NCI-H1105 treated with DMSO at 0.1 percent for 48 hours (cell line): ENCODE data around the gene OR7D2.
"Not testable (repeated sequence)": the region's sequence is repeated elsewhere in the genome, so short reads cannot be mapped to it uniquely, and the experiment has no call there.

Source experiments
- DNase-seq: peaks from one replicate; lab custom pipeline; 2025; lab: John Stamatoyannopoulos, UW

OR7D2 gene

DNA sequence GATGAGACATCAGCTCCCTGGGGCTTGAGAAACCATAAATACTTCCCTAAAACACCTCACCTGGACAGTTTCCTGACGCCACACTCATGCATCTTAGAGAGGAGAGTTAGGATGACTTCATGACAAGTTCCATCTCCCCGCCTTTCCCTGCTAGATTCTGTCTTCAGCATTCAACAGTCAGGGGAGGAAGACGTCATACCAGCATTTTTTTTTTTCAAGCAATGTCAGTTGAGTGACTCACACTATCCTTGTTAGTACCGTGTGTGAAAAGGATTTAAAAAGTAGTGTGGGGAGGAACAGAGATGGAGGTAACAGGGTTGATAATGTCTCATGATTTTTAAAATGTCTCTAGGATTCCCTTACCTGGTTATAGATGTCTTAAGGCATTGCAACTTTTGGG lies at the start of gene OR7D2:
Gene OR7D2 (plus strand): TSS at position 79 of the 400 bp plus-strand sequence. CDS start 6,803 bp downstream, outside the sequence.
- no peak for DNase-seq

- DNase-seq, result no peak
These were observed 47.8 kb upstream of the OR7D2 start for GRCh38 chr19:9130965-9131364.

DNA sequence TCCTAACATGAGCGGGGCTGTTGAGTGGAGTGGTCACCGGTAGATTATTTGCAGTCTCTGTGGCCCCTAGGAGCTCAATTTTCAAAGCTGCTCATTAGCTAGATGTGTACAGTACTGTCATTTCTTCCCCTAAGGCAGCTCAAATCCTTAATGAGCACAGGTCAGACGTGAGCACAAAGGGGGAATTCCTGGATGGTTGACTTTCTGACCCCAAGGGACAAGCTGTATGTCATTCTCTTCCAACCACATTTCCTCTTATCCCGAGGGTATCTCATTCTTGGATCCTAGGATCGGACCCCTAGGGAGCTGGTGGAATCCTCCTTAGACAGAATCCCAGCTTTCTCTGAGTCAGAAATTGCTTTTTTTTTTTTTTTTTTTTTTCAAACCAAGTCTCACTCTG lies 46.4 kb upstream of the OR7D2 start:
- no peak for DNase-seq

- peak; percentile 32 for DNase-seq
These were observed 39.1 kb upstream of the OR7D2 start for GRCh38 chr19:9139609-9140158.

- peak; percentile 91 for DNase-seq
These were observed 38.5 kb upstream of the OR7D2 start, which contains the start of gene ZNF317 for GRCh38 chr19:9140159-9140874. Gene ZNF317 (plus strand): TSS chr19:9140397. CDS start chr19:9156017, 15,620 bp downstream.

- DNase-seq, result no peak
These were observed 33.9 kb upstream of the OR7D2 start for GRCh38 chr19:9144920-9145319.

DNA sequence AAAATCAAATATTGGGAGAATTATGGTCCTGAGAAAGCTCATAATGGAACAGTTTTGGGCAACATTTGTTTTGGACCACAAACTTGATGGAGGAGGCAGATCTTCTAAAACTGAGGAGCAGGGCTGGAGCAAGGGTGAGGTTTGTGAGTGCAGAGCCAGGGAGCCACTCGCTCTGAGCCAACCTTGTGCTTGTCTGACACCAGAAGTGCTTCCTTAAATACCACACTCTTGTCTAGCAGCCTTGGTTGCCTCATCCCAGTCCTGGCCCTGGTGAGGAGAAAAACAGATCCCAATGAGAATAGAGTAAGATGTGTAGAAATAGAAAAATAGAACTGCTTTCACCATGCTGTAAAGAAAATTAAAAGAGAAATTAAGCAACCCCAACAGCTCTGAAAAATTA lies 31.9 kb upstream of the OR7D2 start:
- DNase-seq, result no peak

DNA sequence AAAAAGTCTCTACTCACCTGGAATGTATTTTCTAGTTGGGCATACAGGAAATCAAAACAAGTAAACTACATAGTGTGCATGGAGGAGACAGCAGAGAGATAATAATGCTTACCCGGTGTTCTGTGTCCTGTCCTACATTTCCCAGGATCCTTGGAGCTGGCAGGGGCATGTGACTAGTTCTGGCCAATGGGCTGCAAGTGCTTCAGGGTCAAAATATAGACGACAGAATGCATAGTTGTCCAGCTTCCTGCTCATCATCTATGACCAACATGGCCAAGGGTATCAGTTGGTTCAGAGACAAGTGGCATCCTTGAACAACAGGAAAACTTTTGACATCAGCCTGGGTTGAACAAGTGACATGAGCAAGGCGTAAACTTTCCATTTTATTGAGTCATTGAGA lies 30.1 kb upstream of the OR7D2 start:
- DNase-seq, result no peak

DNA sequence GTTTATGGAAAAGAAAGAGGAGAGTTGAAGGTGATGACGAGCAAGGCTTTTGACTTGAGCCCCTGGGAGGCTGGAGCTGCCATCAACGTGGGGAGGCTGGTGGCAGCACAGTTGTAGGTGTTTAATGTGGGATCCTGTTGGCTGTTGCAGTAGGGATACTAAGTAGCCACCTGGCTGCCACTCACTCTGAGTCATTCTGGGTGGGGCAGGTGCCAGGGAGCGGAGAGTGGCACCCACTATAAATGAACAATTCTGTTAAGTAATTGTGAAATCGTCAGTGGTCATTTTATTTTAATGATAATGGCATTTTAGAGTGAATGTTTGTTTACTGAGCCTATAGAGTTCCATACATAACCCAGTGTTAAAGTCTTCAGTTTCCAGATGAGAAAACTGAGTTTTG lies 28.8 kb upstream of the OR7D2 start:
- no peak for DNase-seq

DNA sequence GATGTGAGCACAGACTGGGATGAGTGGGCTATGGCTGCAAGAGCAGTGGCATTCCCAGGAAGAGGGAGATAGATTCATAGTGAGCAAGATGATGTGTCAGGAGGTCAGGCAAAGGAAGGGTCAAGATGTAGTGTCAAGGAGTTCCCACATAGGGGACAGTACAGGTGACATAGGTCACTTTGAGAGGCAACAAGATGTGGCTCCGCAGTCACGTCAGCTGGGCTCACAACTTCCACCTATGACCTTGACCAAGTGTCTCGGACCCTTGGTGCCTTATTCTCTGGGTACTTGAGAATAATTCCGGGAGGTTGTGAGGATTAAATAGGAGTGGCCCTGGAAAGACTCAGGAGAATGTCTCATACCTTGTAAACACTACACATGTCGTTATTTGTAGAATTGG lies 28.1 kb upstream of the OR7D2 start:
- DNase-seq, result no peak

DNA sequence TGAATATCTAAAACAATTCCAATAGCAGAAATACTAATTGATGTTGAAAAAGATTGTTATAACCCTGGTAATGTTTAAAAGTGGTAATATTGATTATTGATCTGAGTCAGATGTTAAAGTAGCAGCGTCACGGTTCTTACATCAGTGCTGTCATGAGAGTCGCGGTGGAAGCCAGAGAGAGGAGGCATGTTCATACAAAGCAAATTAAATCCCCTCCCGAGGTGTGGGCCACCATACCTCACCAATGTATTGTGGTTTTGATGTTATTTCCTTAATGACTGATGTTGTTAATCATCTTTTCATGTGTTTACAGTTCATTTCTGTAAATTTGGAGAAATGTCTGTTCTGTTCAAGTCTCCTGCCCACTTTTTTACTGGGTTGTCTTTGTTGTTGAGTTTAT lies 27.4 kb upstream of the OR7D2 start:
- DNase-seq, result no peak

DNA sequence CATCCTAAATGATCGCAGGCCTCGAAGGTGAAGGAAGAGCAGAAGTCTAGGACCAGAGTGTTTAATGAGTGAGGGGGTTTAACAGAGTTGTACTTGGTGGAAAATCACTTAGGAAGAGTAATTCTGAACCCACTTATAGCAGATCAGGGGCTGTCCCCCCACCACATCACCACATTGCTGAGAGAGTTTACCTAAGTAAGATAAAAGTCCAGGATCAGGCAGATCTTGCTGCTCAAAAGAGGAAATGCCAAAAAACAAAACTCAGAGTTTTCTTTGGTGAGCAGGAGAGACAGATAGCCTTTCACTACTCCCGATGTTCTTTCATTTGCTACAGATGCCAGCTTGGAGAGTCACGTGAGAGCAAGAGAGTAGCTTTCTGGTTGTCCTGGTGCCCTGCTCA lies 23.2 kb upstream of the OR7D2 start:
- DNase-seq, result no peak

- no peak for DNase-seq
These were observed 22.5 kb upstream of the OR7D2 start for GRCh38 chr19:9156304-9156703.

DNA sequence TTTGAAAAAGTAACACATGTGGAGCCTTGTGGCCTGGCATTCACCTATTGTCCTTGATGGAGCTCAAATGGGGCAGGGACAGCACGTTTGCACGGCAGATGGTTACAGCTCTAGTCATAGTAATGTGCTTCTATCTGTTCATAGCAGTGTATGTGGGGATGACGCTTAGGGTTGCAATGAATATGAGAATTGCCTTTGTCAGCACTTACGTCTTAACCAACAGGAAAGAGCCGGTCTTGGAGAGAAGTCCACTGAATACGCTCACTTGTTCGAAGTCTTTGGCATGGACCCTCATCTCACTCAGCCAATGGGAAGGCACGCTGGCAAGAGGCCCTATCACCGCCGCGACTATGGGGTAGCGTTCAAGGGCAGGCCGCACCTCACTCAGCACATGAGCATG lies 18.9 kb upstream of the OR7D2 start:
- DNase-seq, result no peak

DNA sequence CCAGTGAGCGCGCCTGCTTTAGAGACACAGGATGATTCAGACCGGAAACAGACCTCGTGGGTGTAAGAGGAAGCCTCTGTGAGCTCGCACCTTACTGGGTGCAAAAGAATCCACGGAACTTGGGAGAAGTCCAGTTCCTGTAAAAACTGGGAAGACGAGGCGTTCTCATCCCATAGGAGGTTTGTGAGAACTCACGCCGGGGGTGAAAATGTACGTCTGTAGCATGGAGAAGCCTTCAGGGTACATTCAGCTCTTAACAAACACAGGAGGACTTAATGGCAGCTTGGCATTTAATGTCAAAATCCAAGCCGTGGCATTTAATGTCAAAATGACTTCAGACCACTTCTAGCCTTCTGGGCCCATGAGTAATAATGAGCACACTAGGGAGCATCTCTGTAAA lies 17.4 kb upstream of the OR7D2 start:
- DNase-seq, result no peak

DNA sequence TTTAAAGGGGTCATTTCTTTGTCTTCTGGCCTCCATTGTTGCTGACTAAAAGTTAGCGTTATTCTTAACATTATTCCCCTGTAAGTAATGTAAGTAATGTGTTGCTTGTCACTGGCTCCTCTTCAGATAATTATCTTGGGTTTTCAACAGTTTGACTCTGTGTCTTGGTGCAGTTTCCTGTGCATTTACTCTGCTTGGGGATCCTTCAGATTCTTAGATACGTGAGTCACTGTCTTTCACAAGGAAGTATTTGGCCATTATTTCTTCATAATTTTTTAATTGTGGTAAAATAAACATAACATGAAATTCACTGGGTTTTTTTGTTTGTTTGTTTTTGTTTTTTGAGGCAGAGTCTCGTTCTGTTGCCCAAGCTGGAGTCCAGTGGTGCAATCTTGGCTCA lies 13.5 kb upstream of the OR7D2 start:
- no peak for DNase-seq

DNA sequence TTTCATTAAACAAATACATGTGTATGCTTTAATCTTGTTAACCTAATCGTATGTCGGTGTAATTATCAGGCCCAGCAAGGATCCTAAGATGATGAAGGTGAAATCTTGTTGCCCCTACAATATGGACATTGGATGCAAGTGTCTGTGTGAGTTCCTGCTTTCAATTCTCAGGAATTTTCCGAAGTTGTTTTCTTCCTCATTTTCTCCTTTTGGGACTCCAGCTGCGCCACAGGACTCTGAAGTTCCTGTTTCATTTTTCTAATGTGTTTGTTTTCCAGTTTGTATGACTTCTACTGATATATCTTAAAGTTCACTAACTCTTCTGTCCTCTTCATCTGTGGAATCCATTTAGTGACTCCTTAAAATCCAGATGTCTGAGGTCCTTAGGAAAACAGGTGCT lies 11.9 kb upstream of the OR7D2 start:
- no peak for DNase-seq

GRCh38 chr19:9171393-9171991 lies 7.3 kb upstream of the OR7D2 start:
- DNase-seq, result no peak

DNA sequence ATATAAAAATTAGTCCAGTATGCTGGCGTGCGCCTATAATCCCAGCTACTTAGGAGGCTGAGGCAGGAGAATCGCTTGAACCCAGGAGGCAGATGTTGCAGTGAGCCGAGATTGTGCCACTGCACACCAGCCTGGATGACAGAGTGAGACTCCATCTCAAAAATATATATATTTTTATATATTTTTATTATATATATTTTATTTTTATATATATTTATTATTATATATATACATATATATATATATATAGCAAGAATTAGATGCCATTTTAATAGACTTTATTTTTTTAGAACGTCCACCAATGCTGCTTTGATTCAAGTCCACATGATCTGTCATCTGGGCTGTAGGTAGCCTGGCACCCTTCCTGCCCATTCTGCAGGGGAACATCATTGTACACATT lies 3.5 kb upstream of the OR7D2 start:
- DNase-seq, result no peak

DNA sequence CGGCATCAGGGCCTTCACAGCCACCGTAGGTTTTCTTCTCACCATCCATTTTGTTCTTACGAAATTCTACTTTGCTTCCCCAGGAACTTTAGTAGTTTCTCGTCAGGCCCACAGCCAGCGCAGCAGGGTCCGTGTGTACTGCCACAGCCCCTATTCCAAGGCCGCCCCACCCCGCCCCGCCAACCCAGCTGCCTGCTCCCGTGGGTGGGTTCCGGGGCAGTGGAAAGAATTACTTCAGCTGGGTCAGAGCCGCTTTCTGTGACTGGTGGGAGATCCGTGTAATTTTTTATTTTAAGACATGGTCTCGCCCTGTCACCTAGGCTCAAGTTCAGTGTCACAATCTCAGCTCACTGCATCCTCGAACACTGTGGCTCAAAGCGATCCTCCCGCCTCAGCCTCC lies 4.2 kb downstream of the OR7D2 start:
- no peak for DNase-seq

GRCh38 chr19:9187191-9187590 lies 8.4 kb downstream of the OR7D2 start:
- DNase-seq, result no peak

- DNase-seq, result no peak
These were observed 10.8 kb downstream of the OR7D2 start for GRCh38 chr19:9189535-9189934.

DNA sequence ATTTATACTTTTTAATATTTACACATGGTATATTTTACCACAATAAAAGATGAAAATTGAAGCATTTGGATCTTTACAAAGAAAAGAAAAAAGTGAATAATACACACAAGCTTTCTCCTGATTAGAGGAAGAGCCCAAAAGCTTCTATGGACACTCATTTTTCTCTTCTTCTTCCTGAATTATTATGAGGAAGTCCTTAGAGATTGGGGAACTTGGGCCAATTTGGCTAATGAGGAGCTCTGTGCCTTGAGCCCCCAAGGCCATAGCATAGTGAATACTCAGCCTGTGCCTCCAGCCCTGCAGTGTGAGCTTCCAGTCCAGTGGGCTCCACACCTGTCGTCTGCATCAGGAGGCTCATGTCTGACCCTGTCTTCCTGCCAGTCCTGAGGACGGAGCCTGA lies 19.3 kb downstream of the OR7D2 start:
- DNase-seq, result not testable (repeated sequence)
